ENCODE measurements around the gene ADAM12.

GRCh38 chr10:126009650-126010049, 378.6 kb downstream of the ADAM12 start:
- TF ChIP-seq CTCF (IDR thresholded peaks at IDR 0.05) (no peak), POLR2A (IDR thresholded peaks at IDR 0.05; ENCODE audit: low read depth) (no peak), POLR2AphosphoS5 (IDR thresholded peaks at IDR 0.05) (no peak)
